Right cardiac atrium (tissue), 5 donors: ENCODE data around the gene HIPK4. TPM values are rescaled to one million over a fixed set of nuclear protein-coding genes. Genes with fewer than 3 reads are reported as not detected.

Experiments
- ATAC-seq, 2 donors: fragments of 200-7000 bp; cut with Tn5 transposase; one replicate each; pipeline versions ENCODE4 v1.8.0 to v1.9.1; 2020; ENCODE audit warnings: moderate library complexity in 2 of 2, mild to moderate bottlenecking in 1 of 2
- DNase-seq, 3 donors: peaks; one replicate each; pipeline ENCODE4 v3.0.0-alpha.2; 2020
- H3K27ac ChIP-seq: one replicate; pipeline ENCODE4 v1.5.1; 2013; ENCODE audit warnings: mild to moderate bottlenecking, low read length, control low read depth, moderate library complexity
- H3K27me3 ChIP-seq: one replicate; pipeline ENCODE4 v1.6.1; 2013; ENCODE audit not compliant: control insufficient read depth, insufficient read depth
- H3K4me1 ChIP-seq: one replicate; pipeline ENCODE4 v1.6.1; 2013; ENCODE audit warnings: low read length; ENCODE audit not compliant: control insufficient read depth, insufficient read depth
- H3K4me3 ChIP-seq: one replicate; pipeline ENCODE4 v1.5.1; 2013; ENCODE audit warnings: low read length, control low read depth
- H3K9me3 ChIP-seq: one replicate; pipeline ENCODE4 v1.6.1; 2013; ENCODE audit warnings: low read length; ENCODE audit not compliant: control insufficient read depth
- WGBS: extraction: QIAGEN DNeasy Blood & Tissue Kit; methylation state at CpG from one replicate; pipeline ENCODE4 v1.1.7; 2013; 5-methylcytosine and 5-hydroxymethylcytosine counted together
- intact Hi-C, 4 donors: fragments of 100-400 bp; cut with DNase I; formaldehyde crosslinking; loops; one replicate each; pipeline versions ENCODE4 v1.11.0 to v1.14.0; 2022 to 2023
- polyA plus RNA-seq: library from polyadenylated mRNA; stranded (reverse); fragments of 200-250 nt; gene quantifications from one replicate; pipeline ENCODE4 v1.2.3, GENCODE V29; 2013
- total RNA-seq, 4 donors: library from RNA; stranded (reverse); fragmentation: NEBNext Ultra II Directional; extraction: Animal tissue kit (Norgen Biotek cat#: 25700); gene quantifications; one replicate each; pipeline ENCODE4 v1.2.1, GENCODE V29; 2021
- donor health status: healthy with polysubstance abuse.
- donor health status: DM: no; HTN: yes; CAD: no.
- donor health status: DM: no; HTN: no; CAD: no.
- donor health status: DM: no; HTN: yes; CAD: no; lungs with severe emphysema.
- donor health status: DM: yes; HTN: yes; CAD: no.

Gene HIPK4
- total and polyA plus RNA-seq, 5 donors, result 0.05 to 0.11 TPM; not detected in 3

DNA sequence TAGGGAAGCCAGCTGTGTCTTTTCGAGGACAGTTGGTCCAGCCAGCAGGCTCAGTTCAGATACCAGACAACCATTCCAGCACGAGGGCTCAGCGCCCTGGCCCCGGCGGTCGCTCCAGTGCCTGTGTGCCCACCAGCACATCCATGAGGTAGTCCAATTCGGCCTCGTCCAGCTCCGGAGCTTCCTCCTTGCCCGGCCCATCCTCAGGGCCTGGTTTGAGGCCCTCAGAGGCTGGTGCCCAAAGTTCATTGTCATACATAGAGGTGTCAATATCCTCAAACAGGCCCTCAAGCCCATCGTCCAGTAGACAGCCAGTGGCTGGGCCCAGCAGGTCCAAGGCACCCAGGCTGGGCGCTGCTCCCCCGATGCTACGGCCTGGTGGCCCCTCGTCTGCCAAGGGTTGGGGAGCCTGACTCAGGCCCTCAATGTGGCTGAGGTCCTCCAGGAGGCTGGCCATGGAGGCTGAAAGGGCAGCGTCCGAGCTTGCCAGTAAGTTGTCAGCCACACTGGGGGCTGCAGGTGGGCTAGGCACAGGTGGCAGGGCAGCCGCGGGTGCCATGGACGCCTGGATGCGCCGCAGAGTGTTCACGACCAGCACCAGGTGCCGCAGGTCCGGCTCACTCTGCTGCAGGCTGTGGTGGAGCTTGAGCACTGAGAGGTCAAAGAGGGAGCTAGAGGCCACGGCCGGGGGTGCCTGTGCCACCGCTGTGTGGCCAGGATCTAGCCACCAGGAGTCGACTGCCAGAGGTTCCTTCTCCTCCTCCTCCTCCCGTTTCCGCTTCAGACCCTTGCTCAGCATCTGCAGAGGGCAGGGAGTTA lies 33.0 kb upstream of the HIPK4 start:
- Histone ChIP-seq H3K4me3 (no peak overlapping the region), H3K9me3 (no peaks in the 10 kb centered on the region), H3K27ac (no peak overlapping the region), H3K27me3 (no peaks in the 10 kb centered on the region), H3K4me1 (no peaks in the 10 kb centered on the region)
- ATAC-seq (no peak), DNase-seq (peak in 2 of 3 donors; percentile 43 to 62)
- WGBS, result 79% methylated on average over 31 of the region's 31 CpGs
- intact Hi-C loops, result no loop called here

DNA sequence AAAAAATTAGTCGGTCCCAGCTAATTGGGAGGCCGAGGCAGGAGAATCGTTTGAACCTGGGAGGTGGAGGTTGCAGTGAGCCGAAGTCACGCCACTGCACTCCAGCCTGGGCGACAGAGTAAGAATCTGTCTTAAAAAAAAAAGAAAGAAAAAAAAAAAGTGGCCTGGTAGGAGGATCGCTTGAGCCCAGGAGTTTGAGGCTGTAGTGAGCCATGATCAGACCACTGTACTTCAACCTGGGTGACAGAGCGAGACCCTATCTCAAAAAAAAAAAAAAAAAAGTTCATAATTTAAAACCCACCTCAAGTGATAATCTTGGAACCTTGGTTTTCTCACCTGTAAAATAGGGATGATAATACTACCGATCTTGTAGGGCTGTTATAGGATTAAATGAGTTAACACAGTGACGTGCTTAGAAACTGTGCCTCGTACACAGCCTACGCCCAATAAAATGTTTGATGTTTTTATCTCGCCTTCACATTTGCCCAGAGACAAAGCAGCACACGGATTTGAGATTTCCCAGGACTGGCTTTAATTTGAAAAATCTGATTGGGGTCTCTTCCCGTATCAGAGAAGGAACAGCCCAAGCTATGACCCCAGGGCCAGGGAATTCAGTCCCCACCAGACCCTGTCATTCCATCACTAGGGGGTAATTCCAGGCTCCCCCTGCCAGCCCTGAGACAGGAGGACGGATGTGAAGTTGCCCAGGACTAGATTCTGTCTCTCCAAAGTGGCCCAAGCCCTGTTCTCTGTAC lies 32.2 kb upstream of the HIPK4 start:
- H3K4me1 ChIP-seq, result peaks cover 2% of the 10 kb centered on the region
- H3K27ac ChIP-seq, result no peak overlapping the region
- WGBS, result 73% methylated on average over 16 of the region's 16 CpGs

GRCh38 chr19:40420766-40421765 lies 31.1 kb upstream of the HIPK4 start:
- ATAC-seq (peak; percentile 88 to 91), DNase-seq (peak; percentile 96 to 99 (median 98))
- no peaks in the 10 kb centered on the region for H3K27me3 ChIP-seq
- no peaks in the 10 kb centered on the region for H3K9me3 ChIP-seq
- H3K4me1 ChIP-seq, result peaks cover 3% of the 10 kb centered on the region
- intact Hi-C loops, result no loop called here
- 2% methylated on average over 56 of the region's 56 CpGs for WGBS
- peak overlapping the region; percentile 44 for H3K4me3 ChIP-seq
- H3K27ac ChIP-seq, result peak overlapping the region; percentile 99

More for the DNA sequence above, 32.2 kb upstream of the HIPK4 start:
- intact Hi-C loops, result no loop called here
- no peak for ATAC-seq
- Histone ChIP-seq H3K9me3 (no peaks in the 10 kb centered on the region), H3K27me3 (no peaks in the 10 kb centered on the region), H3K4me3 (no peak overlapping the region)
- DNase-seq, result peak in 1 of 3 donors; percentile 1

- 64% methylated on average over 14 of the region's 14 CpGs for WGBS
- Histone ChIP-seq H3K4me3 (peak overlapping the region; percentile 44), H3K4me1 (peaks cover 3% of the 10 kb centered on the region), H3K9me3 (no peaks in the 10 kb centered on the region), H3K27ac (peak overlapping the region; percentile 99), H3K27me3 (no peaks in the 10 kb centered on the region)
- ATAC-seq, result no peak
- DNase-seq, result no peak
- intact Hi-C loops, result no loop called here
Measured at GRCh38 chr19:40420451-40420765, 30.4 kb upstream of the HIPK4 start.

- intact Hi-C loops, result no loop called here
- no peak overlapping the region for H3K4me3 ChIP-seq
- no peaks in the 10 kb centered on the region for H3K9me3 ChIP-seq
- ATAC-seq (no peak), DNase-seq (peak in 2 of 3 donors; percentile 20 to 44)
- no peak overlapping the region for H3K27ac ChIP-seq
- H3K27me3 ChIP-seq, result no peaks in the 10 kb centered on the region
- peaks cover 4% of the 10 kb centered on the region for H3K4me1 ChIP-seq
- 91% methylated on average over 5 of the region's 5 CpGs for WGBS
Measured at GRCh38 chr19:40419780-40420179, 29.8 kb upstream of the HIPK4 start.

GRCh38 chr19:40419066-40419612 lies 29.2 kb upstream of the HIPK4 start:
- H3K9me3 ChIP-seq, result no peaks in the 10 kb centered on the region
- H3K4me3 ChIP-seq, result no peak overlapping the region
- peak in 2 of 3 donors; percentile 58 to 69 for DNase-seq
- H3K27ac ChIP-seq, result no peak overlapping the region
- intact Hi-C loops, result no loop called here
- ATAC-seq, result no peak
- H3K27me3 ChIP-seq, result no peaks in the 10 kb centered on the region
- H3K4me1 ChIP-seq, result peaks cover 6% of the 10 kb centered on the region
- 81% methylated on average over 5 of the region's 5 CpGs for WGBS

DNA sequence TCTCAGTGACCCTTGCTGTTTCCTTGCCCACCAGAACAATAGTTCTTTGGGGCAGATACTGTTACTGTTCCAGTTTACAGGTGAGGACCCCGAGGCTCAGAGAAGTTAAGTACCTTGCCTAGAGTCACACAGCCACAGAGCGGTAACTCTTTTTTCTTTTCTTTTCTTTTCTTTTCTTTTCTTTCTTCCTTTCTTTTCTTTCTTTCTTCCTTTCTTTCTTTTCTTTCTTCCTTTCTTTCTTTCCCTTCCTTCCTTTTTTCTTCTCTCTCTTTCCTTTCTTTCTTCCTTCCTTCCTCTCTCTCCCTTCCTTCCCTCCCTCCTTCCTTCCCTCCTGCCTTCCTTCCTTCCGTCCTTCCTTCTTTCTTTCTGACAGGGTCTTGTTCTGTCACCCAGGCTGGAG lies 28.1 kb upstream of the HIPK4 start:
- no peak for DNase-seq
- Histone ChIP-seq H3K9me3 (no peaks in the 10 kb centered on the region), H3K4me1 (peaks cover 11% of the 10 kb centered on the region), H3K27ac (peak overlapping the region; percentile 61), H3K4me3 (no peak overlapping the region), H3K27me3 (no peaks in the 10 kb centered on the region)
- WGBS, result 84% methylated on average over 3 of the region's 3 CpGs
- no peak for ATAC-seq
- intact Hi-C loops, result no loop called here

DNA sequence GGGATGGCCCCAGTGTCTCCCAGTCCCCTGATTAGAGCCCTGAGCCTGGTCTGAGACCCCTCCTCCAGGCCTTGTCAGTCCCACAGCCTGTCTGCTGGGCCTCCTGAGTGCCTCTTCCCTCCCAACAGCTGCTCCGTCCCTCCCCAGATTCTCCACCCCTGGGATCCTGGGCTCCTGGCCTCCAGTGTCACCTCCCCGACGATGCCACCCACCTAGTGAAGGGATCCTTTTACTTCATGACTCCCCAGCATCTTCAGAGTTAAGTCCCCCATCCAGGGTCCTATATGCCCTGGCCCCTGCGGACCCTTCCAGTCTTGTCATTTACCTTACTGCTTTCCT lies 27.6 kb upstream of the HIPK4 start:
- Histone ChIP-seq H3K4me1 (peaks cover 11% of the 10 kb centered on the region), H3K4me3 (no peak overlapping the region), H3K9me3 (no peaks in the 10 kb centered on the region), H3K27me3 (no peaks in the 10 kb centered on the region), H3K27ac (peak overlapping the region; percentile 61)
- DNase-seq, result no peak
- ATAC-seq, result no peak
- whole genome bisulfite sequencing, result 58% methylated on average over 4 of the region's 4 CpGs
- intact Hi-C loops, result no loop called here

- Histone ChIP-seq H3K9me3 (no peaks in the 10 kb centered on the region), H3K4me3 (no peak overlapping the region), H3K27ac (peak overlapping the region; percentile 61), H3K4me1 (peaks cover 12% of the 10 kb centered on the region), H3K27me3 (no peaks in the 10 kb centered on the region)
- 29% methylated on average over 16 of the region's 16 CpGs for WGBS
- DNase-seq, result peak; percentile 76 to 91 (median 86)
- ATAC-seq, result peak; percentile 22 to 54
- intact Hi-C loops, result no loop called here
Measured at GRCh38 chr19:40416918-40417642, 27.1 kb upstream of the HIPK4 start.

- Histone ChIP-seq H3K27ac (no peak overlapping the region), H3K9me3 (no peaks in the 10 kb centered on the region), H3K4me1 (peaks cover 13% of the 10 kb centered on the region), H3K4me3 (no peak overlapping the region), H3K27me3 (no peaks in the 10 kb centered on the region)
- no peak for ATAC-seq
- WGBS, result 95% methylated on average over 2 of the region's 2 CpGs
- intact Hi-C loops, result no loop called here
- peak in 2 of 3 donors; percentile 16 to 30 for DNase-seq
Measured at GRCh38 chr19:40415768-40416167, 25.8 kb upstream of the HIPK4 start.
